Measurements from ENCODE around the gene HOXD10. TPM values are rescaled to one million over a fixed set of nuclear protein-coding genes. Genes with fewer than 3 reads are reported as not detected.

HOXD10 gene
- total and polyA plus RNA-seq, 5 experiments from 2014 or later, result not detected

DNA sequence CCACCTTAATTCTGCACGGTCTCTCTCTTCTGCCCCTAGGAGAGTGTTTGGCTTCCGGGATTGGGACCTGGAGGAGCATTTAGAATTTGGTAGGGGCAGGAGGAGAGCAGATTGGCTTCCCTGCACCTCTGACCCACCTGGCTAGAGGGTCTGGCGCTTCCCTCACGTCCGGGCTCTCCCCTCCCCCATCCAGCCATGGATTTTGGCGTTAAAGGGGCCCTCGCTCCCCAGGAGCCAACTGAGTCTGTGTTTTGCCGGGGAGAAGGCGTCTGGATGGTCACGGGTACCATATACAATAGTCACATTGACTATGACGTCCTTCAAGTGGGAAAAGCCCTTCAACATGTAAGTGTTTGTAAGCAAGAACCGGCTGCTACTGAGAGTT lies 47.1 kb downstream of the HOXD10 start:
- Mint-ChIP-seq H3K4me1 (peaks cover 5 to 22% (median 14%) of the 10 kb centered on the region in 4 donors), H3K36me3 (peaks cover 2 to 26% (median 5%) of the 10 kb centered on the region in 3 donors), H3K27me3 (peaks cover 54 to 91% (median 74%) of the 10 kb centered on the region in 5 donors), H3K9me3 (peaks cover 0 to 11% (median 5%) of the 10 kb centered on the region in 9 donors), H3K4me3 (peak overlapping the region in 6 of 10 donors; percentile 12 to 56 (median 34)), H3K27ac (peak overlapping the region in 3 of 10 donors; percentile 38 to 63 (median 48))
- ATAC-seq (no peak), DNase-seq (no peak)
- POLR2A ChIA-PET, result no interaction called here

DNA sequence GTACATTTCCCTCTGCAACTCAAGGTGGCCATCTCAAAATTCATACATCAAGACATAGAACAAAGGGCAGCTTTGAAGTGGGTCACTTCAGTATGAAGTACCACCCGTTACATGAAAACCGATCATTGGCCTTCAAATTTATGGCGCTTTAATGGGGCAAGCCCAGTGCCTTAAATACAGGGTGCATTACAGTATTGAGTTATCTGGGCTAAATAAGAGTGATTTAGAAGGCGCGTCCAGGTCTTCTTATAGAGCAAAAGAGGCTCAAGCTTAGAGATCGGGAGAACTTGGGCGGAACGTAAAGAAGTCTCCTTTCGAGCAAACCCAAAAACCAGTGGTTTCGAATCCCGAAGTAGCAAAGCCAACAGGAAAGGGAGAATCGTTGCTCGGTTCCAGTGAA lies 47.6 kb downstream of the HOXD10 start:
- Mint-ChIP-seq H3K27ac (peak overlapping the region in 3 of 10 donors; percentile 38 to 72 (median 48)), H3K4me3 (peak overlapping the region in 6 of 10 donors; percentile 12 to 57 (median 40)), H3K36me3 (peaks cover 2 to 26% (median 5%) of the 10 kb centered on the region in 3 donors), H3K27me3 (peaks cover 54 to 93% (median 74%) of the 10 kb centered on the region in 5 donors), H3K4me1 (peaks cover 5 to 22% (median 13%) of the 10 kb centered on the region in 4 donors), H3K9me3 (peaks cover 0 to 11% (median 5%) of the 10 kb centered on the region in 9 donors)
- ATAC-seq, result no peak
- POLR2A ChIA-PET, result no interaction called here
- DNase-seq, result no peak

DNA sequence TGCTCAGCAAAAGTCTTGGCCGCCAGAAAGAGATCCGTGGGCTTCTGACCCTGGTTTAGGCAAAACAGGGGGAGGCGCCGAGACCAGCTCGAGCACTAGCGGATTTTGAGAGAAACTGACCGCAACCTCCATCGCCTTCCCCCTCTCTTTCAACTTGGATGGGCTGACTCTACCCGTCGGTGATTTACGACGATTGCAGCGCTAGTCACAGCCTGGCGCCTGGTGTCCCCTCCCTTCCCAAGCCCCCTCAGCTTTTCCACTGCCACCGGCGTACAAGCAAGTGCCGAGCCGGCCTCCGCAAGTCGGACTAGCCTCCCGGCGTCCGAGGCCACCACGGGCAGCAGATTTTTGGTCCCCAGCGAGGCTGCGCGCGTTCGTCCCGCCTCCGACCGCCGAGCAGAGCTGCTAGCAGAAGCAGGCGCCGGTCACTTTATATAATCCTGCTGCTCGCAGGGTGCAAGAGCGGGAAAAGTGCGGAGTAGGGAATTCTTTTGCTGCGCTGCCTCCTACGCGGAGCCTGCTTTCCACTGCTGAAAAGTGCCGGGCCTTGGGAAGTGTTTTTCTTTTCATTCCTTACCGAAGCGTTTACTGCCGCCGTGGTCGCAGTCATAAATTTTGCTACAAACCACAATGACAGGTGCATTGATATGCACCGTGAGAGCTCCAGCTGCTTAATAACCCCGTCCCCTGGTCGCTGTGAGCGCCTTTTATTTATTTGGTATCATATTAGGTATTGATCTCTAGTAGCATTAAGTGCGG lies 48.2 kb downstream of the HOXD10 start:
- DNase-seq, result no peak
- Mint-ChIP-seq H3K4me1 (peaks cover 5 to 22% (median 11%) of the 10 kb centered on the region in 4 donors), H3K36me3 (peaks cover 2 to 26% (median 5%) of the 10 kb centered on the region in 3 donors), H3K27ac (peak overlapping the region in 1 of 10 donors; percentile 72), H3K27me3 (peaks cover 59 to 98% (median 74%) of the 10 kb centered on the region in 5 donors), H3K4me3 (peak overlapping the region in 6 of 10 donors; percentile 18 to 56 (median 28)), H3K9me3 (peaks cover 0 to 11% (median 5%) of the 10 kb centered on the region in 9 donors)
- no peak for ATAC-seq
- POLR2A ChIA-PET, result no interaction called here

DNA sequence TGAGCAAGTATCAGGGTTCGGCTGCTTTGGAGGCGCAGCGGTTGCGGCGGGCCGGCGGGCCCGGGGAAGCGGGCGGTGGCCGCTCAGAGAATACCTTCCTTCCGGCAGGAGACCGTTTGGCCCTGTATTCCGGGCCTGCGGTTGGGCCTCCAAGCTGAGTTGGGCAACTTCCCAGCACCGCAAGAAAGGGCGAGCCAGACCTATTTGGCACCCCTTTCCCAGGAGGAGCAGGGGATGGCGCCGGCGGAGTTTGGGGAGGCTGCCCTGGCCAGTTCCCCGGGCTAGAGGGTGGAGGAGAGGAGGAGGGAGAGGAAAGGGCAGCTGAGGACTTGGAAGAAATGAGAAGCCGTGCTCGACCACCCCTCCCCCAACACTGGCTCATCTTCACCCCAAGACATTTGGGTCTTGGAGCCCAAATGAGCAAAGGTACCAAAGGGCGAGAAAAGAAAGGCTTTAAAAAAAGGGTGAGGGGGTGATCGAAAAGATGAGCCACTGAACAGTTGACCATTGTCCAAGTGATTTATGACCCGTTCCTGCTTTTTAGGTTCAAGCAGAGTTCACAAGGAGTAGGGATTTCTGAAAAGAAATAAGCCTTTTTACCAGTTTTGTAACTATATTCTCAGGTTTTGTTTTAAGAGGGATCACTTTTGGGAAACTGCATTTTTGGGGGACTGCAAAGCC lies 48.9 kb downstream of the HOXD10 start:
- H3K27me3 Mint-ChIP-seq, result peaks cover 61 to 100% (median 76%) of the 10 kb centered on the region in 5 donors
- POLR2A ChIA-PET, result no interaction called here
- H3K36me3 Mint-ChIP-seq, result peaks cover 2 to 26% (median 5%) of the 10 kb centered on the region in 3 donors
- H3K4me3 Mint-ChIP-seq, result peak overlapping the region in 4 of 10 donors; percentile 11 to 28 (median 19)
- DNase-seq, result no peak
- ATAC-seq, result no peak
- H3K9me3 Mint-ChIP-seq, result peaks cover 0 to 11% (median 5%) of the 10 kb centered on the region in 9 donors
- peaks cover 5 to 22% (median 9%) of the 10 kb centered on the region in 4 donors for H3K4me1 Mint-ChIP-seq
- H3K27ac Mint-ChIP-seq, result peak overlapping the region in 1 of 10 donors; percentile 34

DNA sequence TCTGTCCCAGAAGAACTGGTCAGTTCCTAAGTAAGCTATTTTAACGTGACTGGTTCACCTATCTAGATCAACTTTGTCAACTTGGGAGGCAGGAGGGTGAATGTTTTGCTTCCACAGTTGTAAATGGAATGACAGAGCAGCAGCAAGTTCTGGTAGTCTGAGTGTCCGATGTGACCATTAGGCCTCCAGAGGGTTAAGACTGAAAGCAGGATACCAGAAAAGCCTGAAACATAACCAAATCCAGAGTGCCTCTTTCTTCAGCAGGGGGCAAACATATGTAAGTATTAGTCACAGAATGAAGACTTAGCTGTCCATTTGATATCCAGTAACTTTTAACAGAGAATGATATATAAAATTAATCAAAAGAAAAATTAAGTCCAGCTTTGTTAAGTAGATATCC lies 49.7 kb downstream of the HOXD10 start:
- Mint-ChIP-seq H3K36me3 (peaks cover 2 to 26% (median 3%) of the 10 kb centered on the region in 3 donors), H3K27ac (no peak overlapping the region), H3K9me3 (peaks cover 0 to 11% (median 5%) of the 10 kb centered on the region in 9 donors), H3K27me3 (peaks cover 56 to 100% (median 73%) of the 10 kb centered on the region in 5 donors), H3K4me1 (peaks cover 4 to 17% (median 5%) of the 10 kb centered on the region in 4 donors), H3K4me3 (no peak overlapping the region)
- POLR2A ChIA-PET, result no interaction called here
- no peak for ATAC-seq
- no peak for DNase-seq

DNA sequence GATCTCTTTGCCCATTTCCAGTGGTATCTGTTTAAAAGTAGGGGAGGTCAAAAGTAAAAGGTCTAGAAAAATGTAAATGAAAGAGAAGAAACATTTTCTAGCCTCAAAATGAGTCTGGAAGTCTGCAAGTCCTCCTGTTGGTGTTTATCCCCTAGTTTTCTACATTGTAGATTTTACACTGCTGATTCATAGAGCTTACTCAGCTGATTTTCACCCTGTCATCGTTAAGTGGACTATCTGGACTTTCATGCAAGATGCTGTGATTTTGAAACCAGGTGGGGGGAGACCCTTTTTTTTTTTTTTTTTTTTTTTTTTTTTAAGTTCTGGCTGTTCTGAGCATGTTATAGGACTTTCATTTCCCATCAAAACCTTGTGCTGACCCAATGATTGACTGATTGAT lies 50.8 kb downstream of the HOXD10 start:
- ATAC-seq, result no peak
- H3K27ac Mint-ChIP-seq, result no peak overlapping the region
- DNase-seq, result no peak
- H3K9me3 Mint-ChIP-seq, result peaks cover 0 to 11% (median 5%) of the 10 kb centered on the region in 9 donors
- H3K27me3 Mint-ChIP-seq, result peaks cover 50 to 100% (median 70%) of the 10 kb centered on the region in 5 donors
- POLR2A ChIA-PET, result no interaction called here
- no peak overlapping the region for H3K4me3 Mint-ChIP-seq
- peaks cover 2 to 22% (median 3%) of the 10 kb centered on the region in 3 donors for H3K36me3 Mint-ChIP-seq
- H3K4me1 Mint-ChIP-seq, result peaks cover 6 to 23% (median 8%) of the 10 kb centered on the region in 4 donors

DNA sequence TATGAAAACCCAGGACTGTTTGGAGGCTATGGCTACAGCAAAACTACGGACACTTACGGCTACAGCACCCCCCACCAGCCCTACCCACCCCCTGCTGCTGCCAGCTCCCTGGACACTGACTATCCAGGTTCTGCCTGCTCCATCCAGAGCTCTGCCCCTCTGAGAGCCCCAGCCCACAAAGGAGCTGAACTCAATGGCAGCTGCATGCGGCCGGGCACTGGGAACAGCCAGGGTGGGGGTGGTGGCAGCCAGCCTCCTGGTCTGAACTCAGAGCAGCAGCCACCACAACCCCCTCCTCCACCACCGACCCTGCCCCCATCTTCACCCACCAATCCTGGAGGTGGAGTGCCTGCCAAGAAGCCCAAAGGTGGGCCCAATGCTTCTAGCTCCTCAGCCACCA lies 52.6 kb downstream of the HOXD10 start:
- Mint-ChIP-seq H3K4me3 (no peak overlapping the region), H3K4me1 (peaks cover 5 to 16% (median 7%) of the 10 kb centered on the region in 4 donors), H3K27ac (no peak overlapping the region), H3K36me3 (peaks cover 1 to 22% (median 2%) of the 10 kb centered on the region in 3 donors), H3K9me3 (peaks cover 0 to 7% (median 3%) of the 10 kb centered on the region in 9 donors), H3K27me3 (peaks cover 51 to 100% (median 65%) of the 10 kb centered on the region in 5 donors)
- ATAC-seq (no peak), DNase-seq (no peak)
- POLR2A ChIA-PET, result no interaction called here

Small RNAs within 50 kb of the gene (microRNA-seq; reads per million reads assigned to microRNA genes)
- gene MIR10B (ENCODE audit: borderline microRNAs expressed), result 2.4 reads per million

Other genes with a start within 250 kb of the HOXD10 start
- 10 to 100 TPM; 28.1 to 29.3 TPM for gene LNPK, start 114.5 kb upstream of the HOXD10 start, total RNA-seq
- gene LNPK, start 114.5 kb upstream of the HOXD10 start, polyA plus RNA-seq, result 10 to 100 TPM; 12.1 to 19.5 (median 13.5) TPM
- gene EVX2, start 32.8 kb upstream of the HOXD10 start, total RNA-seq, result not detected
- gene EVX2, start 32.8 kb upstream of the HOXD10 start, polyA plus RNA-seq, result not detected
- gene HOXD13, start 24.1 kb upstream of the HOXD10 start, total RNA-seq, result not detected
- not detected for gene HOXD13, start 24.1 kb upstream of the HOXD10 start, polyA plus RNA-seq
- gene HOXD12, start 17.0 kb upstream of the HOXD10 start, total RNA-seq, result not detected
- gene HOXD12, start 17.0 kb upstream of the HOXD10 start, polyA plus RNA-seq, result not detected
- gene HOXD11, start 9.5 kb upstream of the HOXD10 start, total RNA-seq, result not detected
- gene HOXD11, start 9.5 kb upstream of the HOXD10 start, polyA plus RNA-seq, result not detected
- not detected for gene HOXD9, start 5.9 kb downstream of the HOXD10 start, total RNA-seq
- not detected for gene HOXD9, start 5.9 kb downstream of the HOXD10 start, polyA plus RNA-seq
- gene HOXD8, start 12.9 kb downstream of the HOXD10 start, total RNA-seq, result not detected
- not detected for gene HOXD8, start 12.9 kb downstream of the HOXD10 start, polyA plus RNA-seq
- not detected for gene HOXD4, start 34.8 kb downstream of the HOXD10 start, total RNA-seq
- not detected for gene HOXD4, start 34.8 kb downstream of the HOXD10 start, polyA plus RNA-seq
- not detected for gene HOXD3, start 40.5 kb downstream of the HOXD10 start, total RNA-seq
- gene HOXD3, start 40.5 kb downstream of the HOXD10 start, polyA plus RNA-seq, result not detected
- gene HOXD1, start 71.9 kb downstream of the HOXD10 start, total RNA-seq, result not detected
- not detected for gene HOXD1, start 71.9 kb downstream of the HOXD10 start, polyA plus RNA-seq
- gene MTX2, start 152.7 kb downstream of the HOXD10 start, total RNA-seq, result 10 to 100 TPM in 1 of 2 experiments, 1 to 10 TPM in 1; 8.3 to 11.3 TPM
- gene MTX2, start 152.7 kb downstream of the HOXD10 start, polyA plus RNA-seq, result 10 to 100 TPM; 16.5 to 20.0 (median 19.2) TPM